ENCODE measurements around the gene ANGEL1. TPM values are rescaled to one million over a fixed set of nuclear protein-coding genes. Genes with fewer than 3 reads are reported as not detected.

Gene ANGEL1
- total and polyA plus RNA-seq, 2 of the 13 experiments (the other 11 are each of a cell fraction or from before 2014, with no cell fraction given), result 14.3 to 20.1 TPM

DNA sequence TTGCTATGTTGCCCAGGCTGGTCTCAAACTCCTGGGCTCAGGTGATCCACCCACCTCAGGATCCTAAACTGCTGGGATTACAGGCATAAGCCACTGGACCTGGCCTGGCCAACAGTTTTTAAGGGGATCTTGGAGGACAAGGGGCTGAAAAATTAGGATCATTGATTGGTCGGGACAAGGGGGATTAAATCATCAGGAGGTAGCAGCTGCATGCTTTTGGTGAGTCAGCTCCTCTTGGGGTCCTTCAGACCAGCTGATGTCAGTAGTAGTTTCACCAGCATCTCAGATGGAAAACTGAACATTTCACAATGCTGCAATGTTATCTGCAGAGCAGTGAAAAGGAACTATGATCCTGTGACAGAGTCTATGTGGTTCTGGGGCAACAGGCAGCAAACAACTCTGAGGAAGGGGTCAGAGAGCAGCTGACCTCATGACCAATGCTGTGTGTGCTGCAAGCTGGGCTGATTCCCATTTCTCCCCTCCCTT lies 19.9 kb upstream of the ANGEL1 start (continued):
- TF ChIP-seq ZFP91 (CRISPR knock-in tag; IDR thresholded peaks at IDR 0.05; ENCODE audit: borderline replicate concordance) (peak; percentile 16; the same call in 1 of the 2 replicates), NFYC (CRISPR knock-in tag; IDR thresholded peaks at IDR 0.05) (0 out of 2 replicates have a peak, but pooled peaks have one; percentile 18), DPF2 (CRISPR knock-in tag; IDR thresholded peaks at IDR 0.05; ENCODE audit: borderline replicate concordance, low read depth) (peak; percentile 83; the same call in 1 of the 2 replicates), CEBPG (CRISPR knock-in tag; IDR thresholded peaks at IDR 0.05) (peak; percentile 92), NFKB2 (CRISPR knock-in tag; IDR thresholded peaks at IDR 0.05; ENCODE audit: borderline replicate concordance) (no peak), ZNF350 (CRISPR knock-in tag; IDR thresholded peaks at IDR 0.05; ENCODE audit: borderline replicate concordance, low read depth) (no peak), ZFYVE20 (CRISPR knock-in tag; IDR thresholded peaks at IDR 0.05; ENCODE audit: borderline replicate concordance, low read depth) (no peak), NBN (conservative IDR thresholded peaks at IDR 0.05) (no peak), ZNF646 (CRISPR knock-in tag; IDR thresholded peaks at IDR 0.05) (no peak), ZKSCAN1 (IDR thresholded peaks at IDR 0.05; ENCODE audit: low read length) (peak; percentile 39; the same call in 1 of the 2 replicates), ZBTB7B (CRISPR knock-in tag; IDR thresholded peaks at IDR 0.05) (peak; percentile 74; the same call in 1 of the 2 replicates), HNRNPK (IDR thresholded peaks at IDR 0.05; ENCODE audit: low read depth, low read length, poor library complexity, severe bottlenecking) (no peak), YEATS2 (CRISPR knock-in tag; IDR thresholded peaks at IDR 0.05; ENCODE audit: borderline replicate concordance) (peak; percentile 27; the same call in 1 of the 2 replicates), KLF15 (CRISPR knock-in tag; IDR thresholded peaks at IDR 0.05; ENCODE audit: borderline replicate concordance) (no peak)
- TF ChIP-seq, protein P1, sequence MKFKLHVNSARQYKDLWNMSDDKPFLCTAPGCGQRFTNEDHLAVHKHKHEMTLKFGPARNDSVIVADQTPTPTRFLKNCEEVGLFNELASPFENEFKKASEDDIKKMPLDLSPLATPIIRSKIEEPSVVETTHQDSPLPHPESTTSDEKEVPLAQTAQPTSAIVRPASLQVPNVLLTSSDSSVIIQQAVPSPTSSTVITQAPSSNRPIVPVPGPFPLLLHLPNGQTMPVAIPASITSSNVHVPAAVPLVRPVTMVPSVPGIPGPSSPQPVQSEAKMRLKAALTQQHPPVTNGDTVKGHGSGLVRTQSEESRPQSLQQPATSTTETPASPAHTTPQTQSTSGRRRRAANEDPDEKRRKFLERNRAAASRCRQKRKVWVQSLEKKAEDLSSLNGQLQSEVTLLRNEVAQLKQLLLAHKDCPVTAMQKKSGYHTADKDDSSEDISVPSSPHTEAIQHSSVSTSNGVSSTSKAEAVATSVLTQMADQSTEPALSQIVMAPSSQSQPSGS (CRISPR knock-in tag; IDR thresholded peaks at IDR 0.05), result peak; percentile 50; the same call in 1 of the 2 replicates
- TF ChIP-seq, protein P2, sequence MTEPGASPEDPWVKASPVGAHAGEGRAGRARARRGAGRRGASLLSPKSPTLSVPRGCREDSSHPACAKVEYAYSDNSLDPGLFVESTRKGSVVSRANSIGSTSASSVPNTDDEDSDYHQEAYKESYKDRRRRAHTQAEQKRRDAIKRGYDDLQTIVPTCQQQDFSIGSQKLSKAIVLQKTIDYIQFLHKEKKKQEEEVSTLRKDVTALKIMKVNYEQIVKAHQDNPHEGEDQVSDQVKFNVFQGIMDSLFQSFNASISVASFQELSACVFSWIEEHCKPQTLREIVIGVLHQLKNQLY (CRISPR knock-in tag; IDR thresholded peaks at IDR 0.05), result peak; percentile 41; the same call in 1 of the 2 replicates
- TF ChIP-seq, protein P3, sequence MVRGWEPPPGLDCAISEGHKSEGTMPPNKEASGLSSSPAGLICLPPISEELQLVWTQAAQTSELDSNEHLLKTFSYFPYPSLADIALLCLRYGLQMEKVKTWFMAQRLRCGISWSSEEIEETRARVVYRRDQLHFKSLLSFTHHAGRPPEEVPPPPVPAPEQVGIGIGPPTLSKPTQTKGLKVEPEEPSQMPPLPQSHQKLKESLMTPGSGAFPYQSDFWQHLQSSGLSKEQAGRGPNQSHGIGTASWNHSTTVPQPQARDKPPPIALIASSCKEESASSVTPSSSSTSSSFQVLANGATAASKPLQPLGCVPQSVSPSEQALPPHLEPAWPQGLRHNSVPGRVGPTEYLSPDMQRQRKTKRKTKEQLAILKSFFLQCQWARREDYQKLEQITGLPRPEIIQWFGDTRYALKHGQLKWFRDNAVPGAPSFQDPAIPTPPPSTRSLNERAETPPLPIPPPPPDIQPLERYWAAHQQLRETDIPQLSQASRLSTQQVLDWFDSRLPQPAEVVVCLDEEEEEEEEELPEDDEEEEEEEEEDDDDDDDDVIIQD (CRISPR knock-in tag; IDR thresholded peaks at IDR 0.05; ENCODE audit: low read depth), result peak; percentile 49; the same call in 1 of the 2 replicates
- TF ChIP-seq, protein P4, sequence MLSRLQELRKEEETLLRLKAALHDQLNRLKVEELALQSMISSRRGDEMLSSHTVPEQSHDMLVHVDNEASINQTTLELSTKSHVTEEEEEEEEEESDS (CRISPR knock-in tag; IDR thresholded peaks at IDR 0.05; ENCODE audit: borderline replicate concordance), result no peak

All from HepG2 (cell line).